Transverse colon (tissue), 4 donors: ENCODE data around the gene VEGFA. TPM values are rescaled to one million over a fixed set of nuclear protein-coding genes. Genes with fewer than 3 reads are reported as not detected.

Experiments used
- DNase-seq: peaks from one replicate; pipeline ENCODE4 v3.0.0-alpha.2; 2019
- H3K27ac ChIP-seq, 4 donors: fragments of 200-600 bp; sonication (generic); 2 replicates each; pipeline ENCODE4 v1.5.1; 2016 to 2018; ENCODE audit warnings: inconsistent platforms in 4 of 4
- H3K27me3 ChIP-seq: fragments of 200-600 bp; sonication (generic); 2 replicates; pipeline ENCODE4 v1.5.1; 2017; ENCODE audit warnings: inconsistent platforms
- H3K36me3 ChIP-seq, 4 donors: fragments of 200-600 bp; sonication (generic); 2 replicates each; pipeline ENCODE4 v1.5.1; 2017 to 2019; ENCODE audit warnings: inconsistent platforms in 4 of 4
- H3K4me1 ChIP-seq, 4 donors: fragments of 200-600 bp; sonication (generic); 2 replicates each; pipeline ENCODE4 v1.5.1; 2017 to 2020; ENCODE audit warnings: inconsistent platforms in 4 of 4
- H3K4me3 ChIP-seq, 4 donors: fragments of 200-600 bp; sonication (generic); 1 replicate in 1 of 4; 2 replicates in 3 of 4; pipeline versions ENCODE4 v1.5.1 to v1.6.1; 2017 to 2019; ENCODE audit warnings: inconsistent platforms in 4 of 4
- H3K9me3 ChIP-seq, 2 donors: fragments of 200-600 bp; sonication (generic); 2 replicates each; pipeline ENCODE4 v1.5.1; 2017 to 2019; ENCODE audit warnings: inconsistent platforms in 2 of 2
- CTCF ChIP-seq, 5 experiments: fragments of 200-600 bp in 3 of 5; fragments of 450-650 bp in 2 of 5; sonication (generic) in 3 of 5; IDR thresholded peaks; 1 replicate in 2 of 5; 2 replicates in 3 of 5; pipeline ENCODE4 v1.5.1; 2016 to 2017; ENCODE audit warnings: antibody characterized with exemption in 5 of 5, inconsistent platforms in 3 of 5, mild to moderate bottlenecking in 2 of 5, moderate library complexity in 1 of 5
- EP300 ChIP-seq: sonication (generic); formaldehyde crosslinking; IDR thresholded peaks from one replicate; pipeline ENCODE4 v1.6.1; 2017; ENCODE audit warnings: antibody characterized with exemption, low read depth
- POLR2A ChIP-seq: fragments of 450-650 bp; IDR thresholded peaks from one replicate; pipeline ENCODE4 v1.6.1; 2016; ENCODE audit warnings: antibody characterized with exemption, mild to moderate bottlenecking, moderate library complexity
- POLR2AphosphoS5 ChIP-seq, 3 donors: sonication (generic); formaldehyde crosslinking; IDR thresholded peaks; one replicate each; pipeline ENCODE4 v1.6.1; 2016; ENCODE audit warnings: antibody characterized with exemption in 3 of 3
- WGBS, 2 donors: methylation state at CpG; one replicate each; pipeline ENCODE4 v1.1.5; 2018; ENCODE audit warnings: low coverage in 1 of 2; 5-methylcytosine and 5-hydroxymethylcytosine counted together
- in situ Hi-C, 4 donors: fragments of 200-750 bp; cut with MboI; loops; one replicate each; pipeline versions ENCODE4 v1.15.0 to v1.15.1; 2017; ENCODE audit warnings: low sequenced_read_pairs in 3 of 4, low pct_ligation_motif_present in 1 of 4, low pct_unique_long_range_greater_than_20kb in 1 of 4
- intact Hi-C: fragments of 100-400 bp; cut with DNase I; formaldehyde crosslinking; loops from one replicate; pipeline ENCODE4 v1.15.1; 2023; ENCODE audit warnings: low total_unique reads
- total RNA-seq, 4 donors: library from RNA; depleted of rRNA; stranded (reverse); fragments of >200 nt; gene quantifications; one replicate each; pipeline ENCODE4 v1.1.0, GENCODE V29; 2016

The VEGFA gene
- total RNA-seq, 4 donors from 2014 or later, result 131 to 608 (median 203) TPM

DNA sequence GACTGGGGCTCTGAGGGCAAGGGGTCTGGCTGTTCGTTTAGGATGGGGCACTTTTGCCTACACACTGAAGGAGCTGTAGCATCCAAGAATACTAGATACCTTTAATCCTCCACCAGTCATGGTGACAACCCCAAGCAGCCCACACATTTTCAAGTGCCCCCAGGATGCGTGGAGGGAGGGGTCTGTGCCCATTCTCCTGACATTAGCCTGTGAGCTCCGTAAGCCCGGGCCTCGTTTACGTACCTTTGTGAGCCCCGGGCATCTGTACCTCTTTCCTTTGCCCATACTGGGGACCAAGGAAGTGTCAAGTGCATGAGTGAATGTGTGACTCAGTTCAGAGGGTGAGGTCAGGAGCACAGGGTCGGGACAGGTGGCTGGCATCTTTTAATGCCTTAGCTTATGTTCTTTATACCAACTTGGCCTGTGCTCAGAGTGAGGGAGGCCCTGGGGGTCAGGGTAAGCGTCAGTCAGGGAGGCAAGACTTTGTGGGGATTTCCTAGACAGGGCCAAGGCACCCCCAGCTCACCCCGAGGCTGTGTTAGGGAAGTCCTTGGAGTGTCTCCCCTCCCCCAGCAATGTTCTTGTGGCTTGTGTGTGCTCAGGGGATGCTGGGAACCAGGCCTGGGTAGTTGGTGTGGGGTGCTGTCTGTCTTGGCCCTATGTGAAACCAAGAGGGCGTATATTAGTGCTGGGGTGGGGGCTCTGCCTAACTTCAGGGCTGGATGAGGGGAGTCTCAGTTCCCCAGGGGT, 12.9 kb downstream of the VEGFA start:
- intact Hi-C loops, result no loop called here

DNA sequence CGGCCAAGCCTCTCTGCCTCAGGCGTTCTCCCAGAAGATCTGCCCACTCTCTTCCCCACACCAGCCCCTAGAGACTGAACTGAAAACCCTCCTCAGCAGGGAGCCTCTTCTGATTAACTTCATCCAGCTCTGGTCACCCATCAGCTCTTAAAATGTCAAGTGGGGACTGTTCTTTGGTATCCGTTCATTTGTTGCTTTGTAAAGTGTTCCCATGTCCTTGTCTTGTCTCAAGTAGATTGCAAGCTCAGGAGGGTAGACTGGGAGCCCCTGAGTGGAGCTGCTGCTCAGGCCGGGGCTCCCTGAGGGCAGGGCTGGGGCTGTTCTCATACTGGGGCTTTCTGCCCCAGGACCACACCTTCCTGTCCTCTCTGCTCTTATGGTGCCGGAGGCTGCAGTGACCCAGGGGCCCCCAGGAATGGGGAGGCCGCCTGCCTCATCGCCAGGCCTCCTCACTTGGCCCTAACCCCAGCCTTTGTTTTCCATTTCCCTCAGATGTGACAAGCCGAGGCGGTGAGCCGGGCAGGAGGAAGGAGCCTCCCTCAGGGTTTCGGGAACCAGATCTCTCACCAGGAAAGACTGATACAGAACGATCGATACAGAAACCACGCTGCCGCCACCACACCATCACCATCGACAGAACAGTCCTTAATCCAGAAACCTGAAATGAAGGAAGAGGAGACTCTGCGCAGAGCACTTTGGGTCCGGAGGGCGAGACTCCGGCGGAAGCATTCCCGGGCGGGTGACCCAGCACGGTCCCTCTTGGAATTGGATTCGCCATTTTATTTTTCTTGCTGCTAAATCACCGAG, 14.2 kb downstream of the VEGFA start:
- Histone ChIP-seq H3K9me3 (no peaks in the 10 kb centered on the region), H3K4me1 (no peaks in the 10 kb centered on the region), H3K27ac (no peak overlapping the region), H3K27me3 (no peaks in the 10 kb centered on the region), H3K36me3 (peaks cover 0 to 36% (median 18%) of the 10 kb centered on the region in 4 donors), H3K4me3 (no peak overlapping the region)
- intact Hi-C loops, result no loop called here
- 86 to 89% methylated on average over 3 to 26 of the region's 26 CpGs for WGBS, 2 donors
- TF ChIP-seq POLR2A (no peak), POLR2AphosphoS5 (IDR thresholded peaks at IDR 0.05) (no peak), CTCF (IDR thresholded peaks at IDR 0.05) (no peak), EP300 (no peak)
- DNase-seq, result no peak
- in situ Hi-C loops, result no loop called here

More for the DNA sequence above, 12.9 kb downstream of the VEGFA start:
- no peaks in the 10 kb centered on the region for H3K9me3 ChIP-seq
- in situ Hi-C loops, result no loop called here
- H3K27me3 ChIP-seq, result no peaks in the 10 kb centered on the region
- no peak for DNase-seq
- H3K27ac ChIP-seq, result no peak overlapping the region
- TF ChIP-seq EP300, result no peak
- TF ChIP-seq POLR2A, result no peak
- TF ChIP-seq POLR2AphosphoS5 (IDR thresholded peaks at IDR 0.05), result no peak
- TF ChIP-seq CTCF (IDR thresholded peaks at IDR 0.05), result no peak
- no peak overlapping the region for H3K4me3 ChIP-seq
- H3K4me1 ChIP-seq, result no peaks in the 10 kb centered on the region
- WGBS, 2 donors, result 83% methylated on average over 11 of the region's 11 CpGs; no CpG with 5 or more reads in 1 of the 2 donors
- peaks cover 0 to 48% (median 23%) of the 10 kb centered on the region in 4 donors for H3K36me3 ChIP-seq

GRCh38 chr6:43785220-43785752, 15.3 kb downstream of the VEGFA start:
- Histone ChIP-seq H3K36me3 (peaks cover 0 to 35% (median 15%) of the 10 kb centered on the region in 4 donors), H3K9me3 (no peaks in the 10 kb centered on the region), H3K27ac (no peak overlapping the region), H3K27me3 (no peaks in the 10 kb centered on the region), H3K4me3 (no peak overlapping the region), H3K4me1 (no peaks in the 10 kb centered on the region)
- WGBS, 2 donors, result 50 to 89% methylated on average over 2 to 14 of the region's 14 CpGs
- TF ChIP-seq EP300 (no peak), CTCF (IDR thresholded peaks at IDR 0.05) (no peak), POLR2AphosphoS5 (IDR thresholded peaks at IDR 0.05) (no peak), POLR2A (no peak)
- DNase-seq, result no peak
- in situ Hi-C loops, result no loop called here
- intact Hi-C loops, result no loop called here

DNA sequence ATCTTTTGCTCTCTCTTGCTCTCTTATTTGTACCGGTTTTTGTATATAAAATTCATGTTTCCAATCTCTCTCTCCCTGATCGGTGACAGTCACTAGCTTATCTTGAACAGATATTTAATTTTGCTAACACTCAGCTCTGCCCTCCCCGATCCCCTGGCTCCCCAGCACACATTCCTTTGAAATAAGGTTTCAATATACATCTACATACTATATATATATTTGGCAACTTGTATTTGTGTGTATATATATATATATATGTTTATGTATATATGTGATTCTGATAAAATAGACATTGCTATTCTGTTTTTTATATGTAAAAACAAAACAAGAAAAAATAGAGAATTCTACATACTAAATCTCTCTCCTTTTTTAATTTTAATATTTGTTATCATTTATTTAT, 15.9 kb downstream of the VEGFA start:
- TF ChIP-seq POLR2AphosphoS5 (IDR thresholded peaks at IDR 0.05) (no peak), CTCF (IDR thresholded peaks at IDR 0.05) (no peak), POLR2A (no peak), EP300 (no peak)
- Histone ChIP-seq H3K4me3 (no peak overlapping the region), H3K27ac (no peak overlapping the region), H3K27me3 (no peaks in the 10 kb centered on the region), H3K4me1 (no peaks in the 10 kb centered on the region), H3K9me3 (no peaks in the 10 kb centered on the region), H3K36me3 (peaks cover 0 to 35% (median 12%) of the 10 kb centered on the region in 4 donors)
- no peak for DNase-seq
- intact Hi-C loops (no loop called here), in situ Hi-C loops (no loop called here)
- WGBS, 2 donors, result 75 to 81% methylated on average over 3 of the region's 3 CpGs
